Right atrium auricular region (tissue), 2 donors: ENCODE measurements around the gene RHBDF2. TPM values are rescaled to one million over a fixed set of nuclear protein-coding genes. Genes with fewer than 3 reads are reported as not detected.

Experiments used
- DNase-seq: peaks from one replicate; pipeline ENCODE4 v3.0.0-alpha.2; 2019; ENCODE audit warnings: low spot score
- H3K27ac ChIP-seq, 2 donors: fragments of 200-600 bp; sonication (generic); 1 replicate in 1 of 2; 2 replicates in 1 of 2; pipeline ENCODE4 v1.5.1; 2016 to 2019
- H3K27me3 ChIP-seq, 2 donors: fragments of 200-600 bp; sonication (generic); one replicate each; pipeline versions ENCODE4 v1.5.1 to v1.6.0; 2017 to 2019
- H3K36me3 ChIP-seq: fragments of 200-600 bp; sonication (generic); one replicate; pipeline ENCODE4 v1.5.1; 2016
- H3K4me1 ChIP-seq, 2 donors: fragments of 200-600 bp; sonication (generic); one replicate each; pipeline versions ENCODE4 v1.5.1 to v1.6.0; 2017 to 2019
- H3K4me3 ChIP-seq, 2 donors: fragments of 200-600 bp; sonication (generic); 1 replicate in 1 of 2; 2 replicates in 1 of 2; pipeline ENCODE4 v1.5.1; 2017 to 2019; ENCODE audit warnings: mild to moderate bottlenecking in 1 of 2, moderate library complexity in 1 of 2
- H3K9me3 ChIP-seq, 2 donors: fragments of 200-600 bp; sonication (generic); one replicate each; pipeline ENCODE4 v1.5.1; 2019
- total RNA-seq, 2 donors: library from RNA; depleted of rRNA; stranded (reverse); fragments of >200 nt; gene quantifications; one replicate each; pipeline ENCODE4 v1.1.0, GENCODE V29; 2016
- TF ChIP-seq, protein P1 (sequence below), 2 donors: fragments of 200-600 bp; sonication (generic); IDR thresholded peaks; one replicate each; pipeline ENCODE4 v1.5.1; 2019; ENCODE audit warnings: antibody characterized with exemption in 2 of 2

RHBDF2 gene
- total RNA-seq, 2 donors from 2014 or later: 13.6 to 14.8 TPM

- Histone ChIP-seq H3K27me3 (no peaks in the 10 kb centered on the region), H3K36me3 (no peaks in the 10 kb centered on the region), H3K9me3 (no peaks in the 10 kb centered on the region), H3K4me3 (no peak overlapping the region), H3K27ac (peak overlapping the region; percentile 74 to 76), H3K4me1 (peaks cover 0 to 37% of the 10 kb centered on the region in 2 donors)
- DNase-seq: no peak
- TF ChIP-seq, protein P1, sequence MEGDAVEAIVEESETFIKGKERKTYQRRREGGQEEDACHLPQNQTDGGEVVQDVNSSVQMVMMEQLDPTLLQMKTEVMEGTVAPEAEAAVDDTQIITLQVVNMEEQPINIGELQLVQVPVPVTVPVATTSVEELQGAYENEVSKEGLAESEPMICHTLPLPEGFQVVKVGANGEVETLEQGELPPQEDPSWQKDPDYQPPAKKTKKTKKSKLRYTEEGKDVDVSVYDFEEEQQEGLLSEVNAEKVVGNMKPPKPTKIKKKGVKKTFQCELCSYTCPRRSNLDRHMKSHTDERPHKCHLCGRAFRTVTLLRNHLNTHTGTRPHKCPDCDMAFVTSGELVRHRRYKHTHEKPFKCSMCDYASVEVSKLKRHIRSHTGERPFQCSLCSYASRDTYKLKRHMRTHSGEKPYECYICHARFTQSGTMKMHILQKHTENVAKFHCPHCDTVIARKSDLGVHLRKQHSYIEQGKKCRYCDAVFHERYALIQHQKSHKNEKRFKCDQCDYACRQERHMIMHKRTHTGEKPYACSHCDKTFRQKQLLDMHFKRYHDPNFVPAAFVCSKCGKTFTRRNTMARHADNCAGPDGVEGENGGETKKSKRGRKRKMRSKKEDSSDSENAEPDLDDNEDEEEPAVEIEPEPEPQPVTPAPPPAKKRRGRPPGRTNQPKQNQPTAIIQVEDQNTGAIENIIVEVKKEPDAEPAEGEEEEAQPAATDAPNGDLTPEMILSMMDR (IDR thresholded peaks at IDR 0.05): peak in 1 of 2 donors; percentile 43
These were observed 68.4 kb downstream of the RHBDF2 start for GRCh38 chr17:76432712-76433336.

DNA sequence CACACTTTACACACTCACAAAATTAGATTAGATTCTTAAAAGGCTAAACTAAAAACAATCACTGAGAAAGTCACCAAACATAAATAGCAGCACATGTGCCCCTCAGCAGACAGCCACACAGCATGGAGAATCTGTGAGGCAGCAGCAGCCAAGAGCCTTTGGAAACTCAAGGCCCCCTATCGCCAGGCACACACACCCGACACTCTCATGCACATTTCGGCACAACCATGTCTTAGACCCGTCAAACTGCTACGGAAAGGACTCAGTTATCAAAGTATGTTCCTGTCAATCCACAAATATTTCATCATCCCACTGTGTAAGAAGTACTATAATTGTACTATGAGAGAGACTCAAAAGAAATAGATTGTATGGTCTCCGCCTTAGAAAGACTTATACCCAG lies 69.2 kb downstream of the RHBDF2 start:
- H3K9me3 ChIP-seq: no peaks in the 10 kb centered on the region
- no peaks in the 10 kb centered on the region for H3K36me3 ChIP-seq
- H3K4me3 ChIP-seq: no peak overlapping the region
- H3K4me1 ChIP-seq: peaks cover 0 to 43% of the 10 kb centered on the region in 2 donors
- H3K27ac ChIP-seq: peak overlapping the region; percentile 74 to 76
- no peak for DNase-seq
- TF ChIP-seq, protein P1 (IDR thresholded peaks at IDR 0.05): no peak
- no peaks in the 10 kb centered on the region for H3K27me3 ChIP-seq

- peak overlapping the region; percentile 74 to 76 for H3K27ac ChIP-seq
- H3K9me3 ChIP-seq: no peaks in the 10 kb centered on the region
- DNase-seq: no peak
- H3K4me1 ChIP-seq: peaks cover 0 to 43% of the 10 kb centered on the region in 2 donors
- no peaks in the 10 kb centered on the region for H3K36me3 ChIP-seq
- H3K4me3 ChIP-seq: no peak overlapping the region
- no peaks in the 10 kb centered on the region for H3K27me3 ChIP-seq
- TF ChIP-seq, protein P1 (IDR thresholded peaks at IDR 0.05): no peak
These were observed 69.7 kb downstream of the RHBDF2 start for GRCh38 chr17:76431509-76431908.

GRCh38 chr17:76428511-76428910 lies 72.7 kb downstream of the RHBDF2 start:
- no peaks in the 10 kb centered on the region for H3K27me3 ChIP-seq
- H3K27ac ChIP-seq: no peak overlapping the region
- no peak overlapping the region for H3K4me3 ChIP-seq
- H3K9me3 ChIP-seq: no peaks in the 10 kb centered on the region
- no peak for DNase-seq
- H3K4me1 ChIP-seq: peaks cover 0 to 40% of the 10 kb centered on the region in 2 donors
- TF ChIP-seq, protein P1 (IDR thresholded peaks at IDR 0.05): no peak
- H3K36me3 ChIP-seq: no peaks in the 10 kb centered on the region

DNA sequence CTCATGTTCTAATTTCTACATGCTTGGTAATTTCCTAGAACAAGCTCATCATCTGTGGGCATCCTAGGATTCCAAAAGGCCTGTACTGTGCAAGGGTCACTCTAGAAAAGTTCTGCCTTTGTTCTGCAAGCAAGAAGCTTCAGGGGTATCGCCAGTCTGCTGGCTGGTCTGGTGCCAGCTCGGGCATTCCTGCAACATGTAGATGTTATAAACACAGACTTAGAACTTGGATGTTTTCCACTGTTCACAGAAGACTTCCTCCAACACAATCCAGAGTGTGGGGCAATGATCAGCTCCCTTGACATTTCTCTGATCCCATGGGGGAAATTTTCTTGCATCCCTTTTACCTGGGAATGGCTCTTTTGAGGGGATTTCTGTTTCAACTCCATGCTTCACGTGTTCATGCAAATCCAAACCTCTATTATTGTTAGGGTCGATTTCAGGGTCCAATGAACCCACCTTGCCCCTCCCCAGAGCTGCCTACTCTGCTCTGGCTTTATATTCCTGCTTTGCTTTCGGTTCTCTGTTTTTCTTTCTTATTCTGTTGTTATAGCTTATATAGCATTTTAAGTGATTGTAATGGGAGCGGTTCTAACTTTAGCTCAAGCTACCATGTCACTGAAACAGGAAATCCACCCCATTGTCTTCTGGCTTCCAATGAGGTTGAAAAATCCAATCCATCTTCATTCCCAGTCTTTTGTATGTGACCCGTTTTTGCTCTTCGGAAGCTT lies 73.6 kb downstream of the RHBDF2 start:
- Histone ChIP-seq H3K9me3 (no peaks in the 10 kb centered on the region), H3K4me1 (peaks cover 0 to 37% of the 10 kb centered on the region in 2 donors), H3K36me3 (no peaks in the 10 kb centered on the region), H3K27ac (peak overlapping the region; percentile 2 to 24), H3K4me3 (no peak overlapping the region), H3K27me3 (no peaks in the 10 kb centered on the region)
- no peak for DNase-seq
- TF ChIP-seq, protein P1 (IDR thresholded peaks at IDR 0.05): no peak
